A549 (cell line): ENCODE results near the gene TRIM9. TPM values are rescaled to one million over a fixed set of nuclear protein-coding genes. Genes with fewer than 3 reads are reported as not detected.

Source experiments
- ATAC-seq, 2 experiments: fragments of 200-7000 bp in 1 of 2; fragments of >200 bp in 1 of 2; cut with Nextera tagmentation in 1 of 2; cut with Tn5 transposase in 1 of 2; 3 replicates each; pipeline versions ENCODE4 v1.8.0 to v1.9.1; 2018 to 2020; ENCODE audit warnings: mild to moderate bottlenecking in 1 of 2, moderate library complexity in 1 of 2
- CTCF ChIA-PET: fragments of 300-600 bp; sonication (Branson Sonifier 250); formaldehyde crosslinking; extraction: SDS; loops from one replicate; lab custom pipeline; 2021; ENCODE audit warnings: antibody characterized with exemption, inconsistent platforms; lab: Yijun Ruan, JAX
- POLR2A ChIA-PET: fragments of 350-600 bp; formaldehyde crosslinking; extraction: SDS; loops from one replicate; lab custom pipeline; 2021; ENCODE audit warnings: antibody characterized with exemption, inconsistent platforms; lab: Yijun Ruan, JAX
- DNase-seq, 2 experiments: peaks; one replicate each; pipeline versions ENCODE4 v3.0.0 to v3.0.0-alpha.2; 2011 to 2016; ENCODE audit warnings: low read depth in 1 of 2, low spot score in 1 of 2
- FAIRE-seq: peaks from 2 replicates; lab custom pipeline; 2011; peaks lifted over from hg19 to GRCh38; lab: Jason Lieb, UNC
- H3K27ac ChIP-seq, 2 experiments: fragments of >200 bp; sonication (Bioruptor Twin); formaldehyde crosslinking; 3 replicates each; pipeline ENCODE4 v1.5.1; 2016 to 2017
- H3K4me1 ChIP-seq: fragments of >200 bp; sonication (Bioruptor Twin); formaldehyde crosslinking; 3 replicates; pipeline ENCODE4 v1.6.1; 2016
- H3K4me2 ChIP-seq: fragments of >200 bp; sonication (Bioruptor Twin); formaldehyde crosslinking; 3 replicates; pipeline ENCODE4 v1.6.1; 2016
- H3K4me3 ChIP-seq: fragments of >200 bp; sonication (Bioruptor Twin); formaldehyde crosslinking; 3 replicates; pipeline ENCODE4 v1.5.1; 2016
- H3K9me3 ChIP-seq: fragments of >200 bp; sonication (Bioruptor Twin); formaldehyde crosslinking; 3 replicates; pipeline ENCODE4 v1.6.1; 2016
- ATOH8 ChIP-seq: fragments of 250-450 bp; sonication (Bioruptor Pico); IDR thresholded peaks from 2 replicates; pipeline ENCODE4 v1.5.0; 2020; ENCODE audit warnings: low read depth, mild to moderate bottlenecking, moderate library complexity
- BCL3 ChIP-seq: fragments of >200 bp; sonication (Bioruptor Twin); formaldehyde crosslinking; IDR thresholded peaks from 3 replicates; pipeline ENCODE4 v1.6.1; 2016
- BHLHE40 ChIP-seq: IDR thresholded peaks from 2 replicates; pipeline ENCODE4 v1.6.1; 2012; ENCODE audit warnings: low read depth, low read length, inconsistent platforms
- CBX2 ChIP-seq: fragments of 200-600 bp; sonication (generic); IDR thresholded peaks from 2 replicates; pipeline ENCODE4 v1.6.1; 2016; ENCODE audit warnings: low read depth, mild to moderate bottlenecking, borderline replicate concordance
- CEBPB ChIP-seq, 2 experiments: fragments of >200 bp in 1 of 2; sonication (Bioruptor Twin) in 1 of 2; formaldehyde crosslinking in 1 of 2; IDR thresholded peaks; 2 replicates each; pipeline ENCODE4 v1.6.1; 2012 to 2016
- ESRRA ChIP-seq: fragments of 150-350 bp; IDR thresholded peaks from 2 replicates; pipeline ENCODE4 v1.6.1; 2014; ENCODE audit warnings: mild to moderate bottlenecking, low read length, borderline replicate concordance
- FOSB ChIP-seq: fragments of 250-450 bp; sonication (Bioruptor Pico); IDR thresholded peaks from 2 replicates; pipeline ENCODE4 v1.5.0; 2020; ENCODE audit warnings: mild to moderate bottlenecking, moderate library complexity
- FOSL2 ChIP-seq, 2 experiments: fragments of 450-650 bp in 1 of 2; fragments of >200 bp in 1 of 2; sonication (Bioruptor Twin) in 1 of 2; formaldehyde crosslinking; IDR thresholded peaks; 2 replicates each; pipeline versions ENCODE4 v1.5.0 to v1.6.1; 2016 to 2020; ENCODE audit warnings: mild to moderate bottlenecking in 1 of 2, moderate library complexity in 1 of 2
- HOXA7 ChIP-seq: fragments of 250-450 bp; sonication (Bioruptor Pico); IDR thresholded peaks from 2 replicates; pipeline ENCODE4 v1.5.0; 2020; ENCODE audit warnings: mild to moderate bottlenecking, moderate library complexity
- HOXB13 ChIP-seq: fragments of 250-450 bp; sonication (Bioruptor Pico); IDR thresholded peaks from 2 replicates; pipeline ENCODE4 v1.5.0; 2020; ENCODE audit warnings: low read depth, mild to moderate bottlenecking, moderate library complexity
- HOXB5 ChIP-seq: fragments of 250-450 bp; sonication (Bioruptor Pico); IDR thresholded peaks from 2 replicates; pipeline ENCODE4 v1.5.0; 2020; ENCODE audit warnings: mild to moderate bottlenecking, moderate library complexity
- JUNB ChIP-seq: fragments of >200 bp; sonication (Bioruptor Twin); formaldehyde crosslinking; IDR thresholded peaks from 2 replicates; pipeline ENCODE4 v1.6.1; 2016
- MAZ ChIP-seq: fragments of 150-350 bp; IDR thresholded peaks from 2 replicates; pipeline ENCODE4 v1.6.1; 2014; ENCODE audit warnings: antibody characterized with exemption, low read depth, low read length, borderline replicate concordance
- MYC ChIP-seq: IDR thresholded peaks from 2 replicates; pipeline ENCODE4 v1.6.1; 2012; ENCODE audit warnings: mild to moderate bottlenecking, inconsistent platforms, low read length, improper control_type of control experiment, borderline replicate concordance
- NR3C1 ChIP-seq: fragments of >200 bp; sonication (Bioruptor Twin); formaldehyde crosslinking; IDR thresholded peaks from 3 replicates; pipeline ENCODE4 v1.6.1; 2017
- PHF8 ChIP-seq: fragments of 200-600 bp; sonication (generic); IDR thresholded peaks from 2 replicates; pipeline ENCODE4 v1.6.1; 2016; ENCODE audit warnings: low read depth, mild to moderate bottlenecking, antibody characterized with exemption, moderate library complexity, borderline replicate concordance
- POLR2A ChIP-seq: IDR thresholded peaks from 2 replicates; pipeline ENCODE4 v1.6.1; 2012; ENCODE audit warnings: mild to moderate bottlenecking, low read length
- POLR2AphosphoS2 ChIP-seq: conservative IDR thresholded peaks from 2 replicates; pipeline ENCODE4 v1.6.1; 2012; ENCODE audit warnings: low read length, improper control_type of control experiment, inconsistent platforms
- RARB ChIP-seq: fragments of 250-450 bp; sonication (Bioruptor Pico); IDR thresholded peaks from 2 replicates; pipeline ENCODE4 v1.8.0; 2021; ENCODE audit warnings: mild to moderate bottlenecking, moderate library complexity
- RCOR1 ChIP-seq: fragments of 150-350 bp; IDR thresholded peaks from 2 replicates; pipeline ENCODE4 v1.6.1; 2014; ENCODE audit warnings: antibody characterized with exemption, low read length, low read depth
- SMC3 ChIP-seq: fragments of >200 bp; sonication (Bioruptor Twin); formaldehyde crosslinking; IDR thresholded peaks from 3 replicates; pipeline ENCODE4 v1.6.1; 2018; ENCODE audit warnings: inconsistent platforms
- SREBF2 ChIP-seq: fragments of 450-650 bp; IDR thresholded peaks from 2 replicates; pipeline ENCODE4 v1.6.1; 2014; ENCODE audit warnings: mild to moderate bottlenecking, moderate library complexity
- ZNF302 ChIP-seq: fragments of 250-450 bp; sonication (Bioruptor Pico); IDR thresholded peaks from 2 replicates; pipeline ENCODE4 v1.9.0; 2021; ENCODE audit warnings: inconsistent platforms, mild to moderate bottlenecking, moderate library complexity
- WGBS: methylation state at CpG from one replicate; pipeline ENCODE4 v1.1.6; 2017; ENCODE audit errors: missing lambda C conversion rate; 5-methylcytosine and 5-hydroxymethylcytosine counted together
- polyA plus RNA-seq, 4 experiments: library from polyadenylated mRNA; depleted of rRNA in 3 of 4; stranded (reverse); fragments of >200 nt; fragmentation: RNase III in 1 of 4; extraction: RNeasy Plus Mini Kit Qiagen cat#74134 plus additional on column Dnase treatment in 1 of 4; gene quantifications; 2 replicates in 3 of 4; 3 replicates in 1 of 4; pipeline ENCODE4 v1.2.3, GENCODE V29; 2011 to 2017
- TF ChIP-seq, protein P1 (sequence below): IDR thresholded peaks from 2 replicates; pipeline ENCODE4 v1.6.1; 2012
- TF ChIP-seq, protein P2 (sequence below): fragments of >200 bp; sonication (Bioruptor Twin); formaldehyde crosslinking; IDR thresholded peaks from 2 replicates; pipeline ENCODE4 v1.6.1; 2016

The TRIM9 gene
- polyA plus RNA-seq, 2 of the 4 experiments (the other 2 are of a cell fraction) = 5.4 to 21.2 TPM

- POLR2A ChIA-PET = no interaction called here
- H3K4me1 ChIP-seq = no peaks in the 10 kb centered on the region
Observed at GRCh38 chr14:51019089-51019488, 75.8 kb downstream of the TRIM9 start.

DNA sequence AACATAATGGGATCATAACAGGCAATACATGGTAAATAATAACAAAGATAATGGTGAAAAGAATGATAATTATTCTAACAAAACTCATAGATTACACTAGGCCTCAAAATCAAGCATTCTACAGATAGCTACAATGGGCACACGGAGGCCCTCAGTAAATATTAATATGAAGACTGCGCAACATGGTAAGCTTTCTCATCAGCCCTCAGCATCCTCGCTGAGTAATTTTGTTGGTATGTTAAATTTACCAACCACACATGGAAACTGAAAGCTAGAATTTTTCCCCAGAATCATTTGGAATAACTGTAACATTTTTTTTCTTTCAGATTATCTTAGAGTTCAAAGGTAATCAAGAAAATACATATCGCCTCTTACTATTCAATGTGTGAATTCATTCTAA, 76.4 kb downstream of the TRIM9 start:
- no peak for DNase-seq
- WGBS = 80% methylated on average over 4 of the region's 4 CpGs
- POLR2A ChIA-PET = no interaction called here
- TF ChIP-seq SREBF2 = no peak
- no peak for TF ChIP-seq POLR2A
- no peak for TF ChIP-seq FOSB (CRISPR knock-in tag)
- TF ChIP-seq HOXB13 = no peak
- no peak for TF ChIP-seq ATOH8 (CRISPR knock-in tag)
- no peak for TF ChIP-seq RCOR1
- TF ChIP-seq NR3C1 = no peak
- no peak for TF ChIP-seq JUNB
- TF ChIP-seq, all 56 proteins: peak for 0
- H3K4me2 ChIP-seq = no peak overlapping the region
- ATAC-seq = no peak
- no peak overlapping the region for H3K27ac ChIP-seq
- CTCF ChIA-PET = interaction anchor here (0.8 kb wide), 1 partner anchor 9 kb away, joined by 3 read pairs; no protein-coding TSS in a partner anchor
- no peaks in the 10 kb centered on the region for H3K4me1 ChIP-seq
- no peaks in the 10 kb centered on the region for H3K9me3 ChIP-seq
- no peak for FAIRE-seq
- H3K4me3 ChIP-seq = no peak overlapping the region

More at GRCh38 chr14:51019089-51019488, 75.8 kb downstream of the TRIM9 start:
- DNase-seq (no peak), ATAC-seq (no peak), FAIRE-seq (peak; percentile 46)
- no peaks in the 10 kb centered on the region for H3K9me3 ChIP-seq
- H3K4me3 ChIP-seq = no peak overlapping the region
- TF ChIP-seq CBX2 = no peak
- TF ChIP-seq, protein P1, sequence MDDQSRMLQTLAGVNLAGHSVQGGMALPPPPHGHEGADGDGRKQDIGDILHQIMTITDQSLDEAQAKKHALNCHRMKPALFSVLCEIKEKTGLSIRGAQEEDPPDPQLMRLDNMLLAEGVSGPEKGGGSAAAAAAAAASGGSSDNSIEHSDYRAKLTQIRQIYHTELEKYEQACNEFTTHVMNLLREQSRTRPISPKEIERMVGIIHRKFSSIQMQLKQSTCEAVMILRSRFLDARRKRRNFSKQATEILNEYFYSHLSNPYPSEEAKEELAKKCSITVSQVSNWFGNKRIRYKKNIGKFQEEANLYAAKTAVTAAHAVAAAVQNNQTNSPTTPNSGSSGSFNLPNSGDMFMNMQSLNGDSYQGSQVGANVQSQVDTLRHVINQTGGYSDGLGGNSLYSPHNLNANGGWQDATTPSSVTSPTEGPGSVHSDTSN = no peak
- TF ChIP-seq HOXA7 (CRISPR knock-in tag) = no peak
- TF ChIP-seq SMC3 = no peak
- no peak for TF ChIP-seq BCL3
- no peak for TF ChIP-seq CEBPB (IDR thresholded peaks at IDR 0.05)
- no peak for TF ChIP-seq BHLHE40
- no peak for TF ChIP-seq POLR2A
- no peak for TF ChIP-seq POLR2AphosphoS2
- TF ChIP-seq PHF8 = no peak
- no peak for TF ChIP-seq ATOH8 (CRISPR knock-in tag)
- no peak for TF ChIP-seq ZNF302
- TF ChIP-seq HOXB5 (CRISPR knock-in tag) = no peak
- no peak for TF ChIP-seq RARB (CRISPR knock-in tag)
- H3K4me2 ChIP-seq = no peak overlapping the region
- CTCF ChIA-PET = interaction anchor here (0.6 to 1.1 kb wide), 2 partner anchors 74 to 124 kb away, joined by 3 to 4 read pairs; no protein-coding TSS in a partner anchor
- no peak overlapping the region for H3K27ac ChIP-seq
- WGBS = 89% methylated on average over 1 of the region's 1 CpG

- 61% methylated on average over 3 of the region's 3 CpGs for WGBS
Observed at GRCh38 chr14:51014625-51015024, 80.3 kb downstream of the TRIM9 start.

More at GRCh38 chr14:51014625-51015024, 80.3 kb downstream of the TRIM9 start:
- ChIA-PET CTCF (interaction anchor here (0.5 to 1.2 kb wide), 3 partner anchors 9 to 725 kb away, joined by 3 to 4 read pairs (median 3); no protein-coding TSS in a partner anchor), POLR2A (no interaction called here)
- Histone ChIP-seq H3K9me3 (no peaks in the 10 kb centered on the region), H3K4me3 (no peak overlapping the region), H3K4me2 (no peak overlapping the region), H3K4me1 (no peaks in the 10 kb centered on the region), H3K27ac (peak overlapping the region in 1 of 2 experiments; percentile 23; a peak in 1 of 6 replicates)
- FAIRE-seq (no peak), ATAC-seq (no peak), DNase-seq (no peak)
- TF ChIP-seq ESRRA (no peak), SMC3 (no peak), MYC (no peak), BHLHE40 (no peak), FOSB (CRISPR knock-in tag) (no peak), MAZ (no peak), NR3C1 (no peak), POLR2AphosphoS2 (no peak), PHF8 (no peak), HOXB5 (CRISPR knock-in tag) (no peak), CEBPB (IDR thresholded peaks at IDR 0.05) (no peak), FOSL2 (IDR thresholded peaks at IDR 0.05) (no peak), FOSL2 (CRISPR knock-in tag; IDR thresholded peaks at IDR 0.05) (no peak)
- TF ChIP-seq, protein P2, sequence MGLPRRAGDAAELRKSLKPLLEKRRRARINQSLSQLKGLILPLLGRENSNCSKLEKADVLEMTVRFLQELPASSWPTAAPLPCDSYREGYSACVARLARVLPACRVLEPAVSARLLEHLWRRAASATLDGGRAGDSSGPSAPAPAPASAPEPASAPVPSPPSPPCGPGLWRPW = no peak
